Measurements from ENCODE around the gene MAP3K1.

MAP3K1 gene

DNA sequence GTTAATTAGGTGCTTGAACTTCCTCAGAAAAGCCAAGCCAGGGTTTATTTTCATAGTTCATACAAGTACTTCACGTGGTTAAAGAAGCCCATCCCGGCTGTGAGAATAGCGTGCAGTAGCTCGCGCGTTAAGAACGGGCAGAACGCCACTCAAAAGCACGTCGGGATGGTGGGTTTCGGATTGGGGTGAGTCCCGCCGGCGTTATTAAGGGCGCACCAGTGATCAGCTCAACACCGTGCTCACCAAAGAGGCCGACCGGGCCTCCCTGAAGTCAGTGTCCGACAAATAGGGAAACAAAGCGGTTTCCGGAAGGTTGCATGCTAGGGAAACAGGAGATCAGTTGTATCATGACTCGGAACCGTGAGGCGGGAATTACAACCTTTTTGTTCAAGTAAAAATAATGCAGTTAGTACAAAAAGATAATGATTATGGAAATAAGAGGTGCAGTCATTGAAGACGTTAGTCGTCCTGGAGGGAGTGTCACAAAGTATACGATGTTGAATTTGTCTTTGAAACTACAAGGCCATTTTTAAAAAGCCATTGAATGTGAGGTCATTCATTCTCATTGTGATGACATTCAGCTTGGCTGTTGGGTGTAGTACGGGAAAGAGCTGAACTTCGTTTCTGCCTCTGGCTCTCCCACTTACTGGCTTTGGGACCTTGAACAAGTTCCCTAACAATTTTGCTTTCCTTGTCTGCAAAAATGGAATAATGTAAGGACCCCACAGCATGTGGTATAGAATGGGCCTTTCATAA, 95.0 kb downstream of the MAP3K1 start:
- DNase-seq, result peak; percentile 30

DNA sequence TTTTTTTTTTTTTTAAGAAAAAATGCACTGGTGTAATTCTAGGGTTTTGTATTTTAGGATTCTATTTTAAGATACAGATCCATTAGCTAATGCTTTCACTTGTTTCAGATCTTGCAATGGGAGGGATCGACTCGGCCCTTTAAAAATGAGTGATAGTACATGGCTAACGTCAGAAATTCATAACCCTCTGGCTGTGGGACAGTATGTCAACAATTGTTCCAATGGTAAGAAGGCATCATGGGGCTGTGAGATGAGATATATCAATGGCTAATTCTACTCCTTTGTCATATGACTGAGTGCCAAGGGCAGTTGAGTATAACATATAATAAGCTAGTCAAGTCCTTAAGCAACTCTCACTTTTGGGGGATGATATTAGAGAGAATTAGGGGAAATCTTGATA, 98.4 kb downstream of the MAP3K1 start:
- DNase-seq, result no peak

DNA sequence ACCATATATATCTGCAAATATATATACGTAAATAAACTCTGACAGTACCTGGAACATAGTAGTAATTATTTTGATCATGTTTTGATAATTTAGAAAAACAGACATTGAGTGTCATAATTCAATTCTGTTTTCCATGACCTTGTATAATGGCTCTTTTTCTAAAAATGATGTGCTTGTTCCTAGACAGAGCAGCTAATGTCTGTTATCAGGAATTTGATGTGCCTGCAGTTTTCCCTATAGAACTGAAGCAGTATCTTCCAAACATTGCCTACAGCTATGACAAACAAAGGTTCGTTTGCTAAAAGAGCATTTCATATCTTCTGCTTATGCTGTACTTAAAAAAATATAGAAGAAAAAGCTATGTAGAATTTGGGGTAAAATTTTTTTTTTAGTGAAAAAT, 99.3 kb downstream of the MAP3K1 start:
- DNase-seq, result no peak

DNA sequence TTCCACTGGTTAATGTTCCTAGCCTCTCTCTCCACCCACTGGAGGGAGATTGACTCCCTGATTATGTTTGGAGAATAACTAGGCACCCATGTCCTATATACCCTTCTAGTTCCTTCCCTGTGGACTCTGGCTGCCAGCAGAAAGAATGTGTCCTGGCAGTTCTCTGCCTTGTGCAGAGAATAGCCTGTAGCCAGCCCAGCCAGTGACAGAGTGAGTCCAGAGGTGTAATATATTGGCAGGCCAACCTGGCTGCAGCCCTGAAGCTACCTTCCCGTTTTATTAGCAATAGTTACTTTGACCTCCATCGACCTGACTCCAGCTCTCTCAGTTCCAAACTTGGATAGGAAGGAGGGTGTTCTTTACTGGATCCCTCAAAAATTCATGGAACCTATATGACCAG, 102.2 kb downstream of the MAP3K1 start:
- no peak for DNase-seq

DNA sequence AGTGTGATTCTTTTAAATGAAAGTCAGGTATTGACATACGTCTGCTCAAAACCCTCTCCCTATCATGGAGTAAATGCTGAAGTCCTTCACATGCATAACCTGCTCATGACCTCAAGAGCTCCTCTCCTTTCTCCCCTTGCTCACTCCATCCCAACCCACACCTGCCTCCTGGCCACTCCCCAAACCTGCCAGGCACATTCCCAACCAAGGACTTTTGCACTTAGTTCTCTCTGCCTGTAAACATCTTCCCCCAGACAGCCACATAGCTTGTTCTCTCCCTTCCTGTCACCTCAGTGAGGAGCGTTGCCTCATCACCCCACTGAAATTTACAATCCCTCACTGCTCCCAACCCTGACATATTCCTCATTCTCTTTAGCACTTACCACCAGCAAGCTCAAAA, 102.7 kb downstream of the MAP3K1 start:
- DNase-seq, result peak; percentile 18

DNA sequence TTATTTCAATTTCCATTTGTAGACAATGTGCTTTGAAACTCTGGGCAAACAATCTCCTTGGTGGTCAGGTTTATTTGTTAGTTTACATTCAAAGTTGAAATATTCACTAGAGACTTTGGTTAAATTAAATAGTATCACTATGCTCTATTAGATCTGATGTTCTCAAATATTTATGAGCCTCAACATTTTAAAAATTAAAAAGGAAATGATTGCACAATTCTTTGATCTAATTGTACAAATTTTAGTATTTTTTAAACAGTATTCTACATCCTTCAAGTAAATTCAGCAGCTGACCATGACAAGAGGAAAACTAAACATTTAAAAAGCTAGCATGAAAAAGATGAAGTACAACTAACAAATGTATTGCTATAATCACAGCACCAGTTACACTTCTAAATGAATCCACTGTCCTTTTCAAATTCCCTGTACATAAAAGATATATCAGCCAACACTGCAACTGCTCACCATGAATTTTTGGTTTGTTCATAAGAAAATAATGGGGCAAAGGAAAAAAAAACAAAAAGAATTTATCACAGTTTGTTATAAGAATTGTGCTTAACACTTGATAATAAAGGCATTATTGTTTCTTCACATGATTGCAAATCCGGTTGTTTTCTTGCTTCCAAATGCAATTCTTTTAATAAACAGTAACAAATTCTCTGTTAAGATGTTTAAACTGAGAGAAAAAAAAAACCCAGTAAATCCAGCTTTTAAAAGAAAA, 104.8 kb downstream of the MAP3K1 start:
- no peak for DNase-seq

DNA sequence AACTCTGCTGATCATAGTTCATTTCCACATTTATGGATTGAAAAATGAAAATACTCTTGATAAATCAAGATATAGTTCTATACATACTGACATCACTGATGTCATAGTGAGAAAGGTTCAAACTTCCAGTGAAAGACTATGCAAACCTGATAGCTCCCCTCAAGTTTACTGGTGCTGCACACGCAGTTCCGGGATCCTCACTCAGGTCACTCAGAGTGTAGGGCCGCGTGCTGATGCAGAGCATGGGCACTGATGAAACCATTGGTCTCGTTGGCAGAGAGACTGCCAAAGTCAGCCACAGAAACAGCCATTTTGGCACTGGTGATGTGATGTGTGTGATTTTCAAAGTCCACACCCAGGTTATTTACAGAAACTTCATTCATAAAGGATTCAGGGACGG, 107.6 kb downstream of the MAP3K1 start:
- DNase-seq, result no peak

DNA sequence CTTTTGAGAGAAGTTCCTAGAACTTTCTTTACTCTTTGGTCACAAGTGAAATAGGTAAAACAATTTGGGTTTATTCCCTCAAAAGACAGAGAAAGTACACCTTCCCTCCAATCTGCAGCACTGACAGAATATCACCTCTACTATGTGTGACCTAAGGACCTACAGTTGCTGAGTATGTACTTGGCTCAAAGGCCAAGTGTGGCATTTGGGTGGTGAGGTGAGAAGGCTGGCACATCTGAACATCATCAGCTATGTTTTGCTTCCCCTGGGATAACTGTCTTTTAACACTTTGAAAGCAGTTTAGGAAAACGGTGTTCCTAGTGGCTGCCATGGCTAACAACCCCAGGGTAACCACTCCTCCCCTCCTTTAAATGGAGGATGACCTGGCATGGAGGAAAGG, 119.0 kb downstream of the MAP3K1 start:
- no peak for DNase-seq

DNA sequence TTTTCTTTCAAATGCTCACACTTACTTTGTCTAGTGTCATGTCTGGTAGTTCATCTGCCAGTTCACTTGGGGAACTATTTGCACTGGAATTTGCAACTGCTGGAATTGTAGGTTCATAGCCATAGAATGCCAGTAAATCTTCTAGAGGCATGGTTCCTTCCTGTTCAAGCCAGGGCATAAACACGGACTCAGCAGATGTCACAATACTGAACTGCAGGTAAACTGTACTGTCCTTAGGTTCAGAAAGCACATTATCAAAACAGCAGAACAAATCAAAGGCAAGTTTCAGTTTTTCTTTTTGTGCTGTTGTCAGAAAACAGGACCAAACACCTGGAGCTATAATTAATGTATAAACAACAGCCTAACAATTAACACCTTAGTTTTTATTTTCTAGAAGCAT, 123.5 kb downstream of the MAP3K1 start:
- DNase-seq, result no peak

DNA sequence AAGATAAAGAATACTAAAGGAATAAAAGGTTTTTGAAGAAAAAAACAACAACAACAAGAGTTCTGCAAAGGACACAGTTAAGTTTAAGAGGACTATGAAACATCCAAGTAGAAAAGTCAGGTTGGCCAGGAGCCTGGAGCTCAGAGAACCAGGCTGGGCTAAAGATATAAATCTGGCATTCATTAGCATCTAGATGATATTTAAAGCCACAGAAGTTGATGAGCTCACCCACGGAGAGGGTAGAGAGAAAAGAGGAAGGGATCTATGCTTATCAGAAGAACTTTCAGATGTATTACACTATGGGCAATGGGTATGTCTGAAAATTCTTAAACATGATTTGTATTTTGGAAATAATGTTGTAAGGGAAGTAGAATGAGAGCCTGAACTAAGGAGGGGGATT, 126.6 kb downstream of the MAP3K1 start:
- no peak for DNase-seq
